Retinal pigment epithelial cell (primary cell): Measurements from ENCODE around the gene TIMM50.

Experiments used
- DNase-seq: peaks from one replicate; pipeline ENCODE4 v3.0.0-alpha.2; 2010; ENCODE audit warnings: low read depth
- H3K4me3 ChIP-seq: 2 replicates; pipeline ENCODE4 v1.5.1; 2011; ENCODE audit warnings: mild to moderate bottlenecking, low read length, control low read depth, moderate library complexity
- CTCF ChIP-seq: conservative IDR thresholded peaks from 2 replicates; pipeline ENCODE4 v1.5.1; 2011; ENCODE audit warnings: low read depth, low read length, control low read depth, inconsistent platforms

TIMM50 gene

GRCh38 chr19:39518975-39519374 is 38.3 kb downstream of the TIMM50 start:
- TF ChIP-seq CTCF = no peak
- H3K4me3 ChIP-seq = no peak overlapping the region
- DNase-seq = no peak

- H3K4me3 ChIP-seq = no peak overlapping the region
- no peak for TF ChIP-seq CTCF
- DNase-seq = no peak
Observed at GRCh38 chr19:39520541-39521484, 40.2 kb downstream of the TIMM50 start.

DNA sequence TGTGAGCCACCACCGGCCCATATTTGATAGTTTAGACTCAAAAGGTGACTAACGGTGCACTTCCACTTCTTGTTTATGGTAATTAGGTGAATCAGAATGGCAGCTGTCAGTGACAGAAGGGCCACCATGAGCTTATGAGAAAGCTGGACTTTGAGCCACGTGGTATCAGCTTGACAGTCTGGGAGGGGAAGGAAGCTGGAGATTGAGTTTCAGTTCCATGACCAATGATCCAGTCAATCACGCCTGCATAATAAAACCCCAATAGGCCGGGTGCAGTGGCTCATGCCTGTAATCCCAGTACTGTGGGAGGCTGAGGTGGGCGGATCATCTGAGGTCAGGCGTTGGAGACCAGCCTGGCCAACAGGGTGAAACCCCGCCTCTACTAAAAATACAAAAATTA is 43.9 kb downstream of the TIMM50 start:
- no peak overlapping the region for H3K4me3 ChIP-seq
- DNase-seq = no peak
- TF ChIP-seq CTCF = no peak

DNA sequence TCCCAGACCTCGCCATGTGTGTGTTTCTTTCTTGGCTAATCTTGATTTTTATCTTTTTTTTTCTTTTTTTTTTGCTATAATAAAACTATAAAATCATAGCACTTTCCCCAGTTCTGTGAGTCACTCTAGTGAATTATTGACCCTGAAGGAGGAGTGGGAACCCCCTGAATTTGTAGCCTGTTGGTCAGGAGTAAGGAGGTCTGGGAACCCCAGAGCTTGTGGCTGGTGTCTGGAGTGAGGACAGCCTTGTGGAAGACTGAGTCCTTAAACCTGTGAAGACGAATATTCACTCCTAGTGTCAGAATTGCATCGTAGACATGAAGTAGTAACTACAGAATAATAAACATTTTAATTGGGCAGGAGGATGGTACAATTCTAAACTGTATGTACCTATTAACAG is 44.6 kb downstream of the TIMM50 start:
- no peak for DNase-seq
- no peak overlapping the region for H3K4me3 ChIP-seq
- TF ChIP-seq CTCF = no peak

DNA sequence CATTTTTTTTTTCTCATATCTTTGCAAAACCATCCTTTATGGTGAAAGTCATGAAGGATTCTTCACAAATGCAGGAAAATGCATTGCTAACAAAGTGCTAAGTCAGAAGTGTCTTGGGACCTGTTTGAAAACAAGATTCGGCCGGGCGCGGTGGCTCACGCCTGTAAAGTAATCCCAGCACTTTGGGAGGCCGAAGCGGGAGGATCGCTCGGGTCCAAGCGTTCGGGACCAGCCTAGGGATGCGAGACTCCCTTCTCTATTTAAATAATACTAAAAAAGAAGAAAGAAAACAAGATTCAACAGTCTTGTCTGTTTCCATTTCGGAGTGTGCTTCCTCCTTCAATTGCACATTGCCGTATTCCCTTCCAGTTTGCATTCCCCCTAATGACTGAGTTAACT is 51.2 kb downstream of the TIMM50 start:
- H3K4me3 ChIP-seq = peak overlapping the region; percentile 83
- DNase-seq = no peak
- no peak for TF ChIP-seq CTCF

- H3K4me3 ChIP-seq = peak within 1 kb of the TSS; percentile 83
- peak; percentile 98 for TF ChIP-seq CTCF
Observed at GRCh38 chr19:39532233-39533002, 51.8 kb downstream of the TIMM50 start, which contains the start of gene EID2B. EID2B (minus strand) TSS chr19:39532852; CDS start chr19:39532802, 50 bp downstream.

More at GRCh38 chr19:39532233-39533002, 51.8 kb downstream of the TIMM50 start, which contains the start of gene EID2B:
- DNase-seq = peak; percentile 77
